D721Med (cell line): ENCODE data around the gene FGFR1OP2.

ENCODE experiments used
- DNase-seq: peaks from one replicate; pipeline ENCODE4 v3.0.0; 2011; ENCODE audit warnings: low spot score; ENCODE audit not compliant: insufficient read length
- FAIRE-seq: peaks from 2 replicates; lab custom pipeline; 2011; peaks lifted over from hg19 to GRCh38; lab: Jason Lieb, UNC
- CTCF ChIP-seq: IDR thresholded peaks from 2 replicates; pipeline ENCODE4 v1.5.1; 2012; ENCODE audit warnings: mild to moderate bottlenecking, control low read depth; ENCODE audit not compliant: insufficient read depth; ENCODE audit errors: missing control alignments

Gene FGFR1OP2

GRCh38 chr12:26906704-26907103, 31.6 kb upstream of the FGFR1OP2 start:
- no peak for TF ChIP-seq CTCF
- FAIRE-seq, result no peak
- no peak for DNase-seq

- peak; percentile 38 for FAIRE-seq
- TF ChIP-seq CTCF, result no peak
- no peak for DNase-seq
Measured at GRCh38 chr12:26918321-26919215, 19.7 kb upstream of the FGFR1OP2 start.

- FAIRE-seq, result no peak
- DNase-seq, result no peak
- no peak for TF ChIP-seq CTCF
Measured at GRCh38 chr12:26919216-26919555, 19.1 kb upstream of the FGFR1OP2 start.

DNA sequence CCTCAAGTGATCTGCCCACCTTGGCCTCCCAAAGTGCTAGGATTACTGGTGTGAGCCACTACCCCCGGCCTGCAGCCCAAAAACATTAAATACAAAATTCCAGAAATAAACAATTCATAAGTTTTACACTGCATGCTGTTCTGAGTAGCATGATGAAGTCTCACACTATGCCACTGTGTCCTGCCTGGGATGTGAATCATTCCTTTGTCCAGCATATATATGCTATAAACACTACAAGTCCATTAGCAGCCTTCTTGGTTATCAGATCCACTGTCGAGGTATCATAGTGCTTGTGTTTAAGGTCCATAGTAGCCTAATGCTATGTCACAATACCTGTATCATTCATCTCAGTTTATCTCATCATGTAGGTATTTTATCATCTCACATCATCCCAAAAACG, 16.4 kb upstream of the FGFR1OP2 start:
- DNase-seq (no peak), FAIRE-seq (no peak)
- no peak for TF ChIP-seq CTCF

DNA sequence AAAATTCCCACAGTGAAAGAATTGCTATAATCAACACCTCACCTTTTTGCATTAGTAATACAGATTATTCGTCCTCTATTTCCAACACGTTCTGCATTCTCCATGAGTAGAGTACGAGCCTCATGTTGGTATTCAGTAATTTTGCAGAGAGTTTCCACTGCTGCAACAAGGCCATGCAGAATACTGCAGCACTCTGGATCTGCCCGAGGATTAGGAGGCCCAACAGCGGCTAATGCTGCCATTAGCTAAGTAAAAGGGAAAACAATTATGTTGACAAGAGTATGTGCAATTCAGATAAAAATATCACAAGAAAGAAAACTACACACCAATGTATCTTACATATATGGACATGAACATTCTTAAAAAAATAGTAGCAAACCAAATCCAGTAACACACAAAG, 9.6 kb upstream of the FGFR1OP2 start:
- DNase-seq, result no peak
- peak; percentile 67 for FAIRE-seq
- TF ChIP-seq CTCF, result no peak

GRCh38 chr12:26929590-26929989, 8.7 kb upstream of the FGFR1OP2 start:
- no peak for DNase-seq
- FAIRE-seq, result no peak
- no peak for TF ChIP-seq CTCF
